OCI-M2 (cell line): ENCODE data around the gene ALS2CL.

Experiments used
- DNase-seq: peaks from one replicate; lab custom pipeline; 2025; ENCODE audit not compliant: unreplicated experiment; lab: John Stamatoyannopoulos, UW

Gene ALS2CL

DNA sequence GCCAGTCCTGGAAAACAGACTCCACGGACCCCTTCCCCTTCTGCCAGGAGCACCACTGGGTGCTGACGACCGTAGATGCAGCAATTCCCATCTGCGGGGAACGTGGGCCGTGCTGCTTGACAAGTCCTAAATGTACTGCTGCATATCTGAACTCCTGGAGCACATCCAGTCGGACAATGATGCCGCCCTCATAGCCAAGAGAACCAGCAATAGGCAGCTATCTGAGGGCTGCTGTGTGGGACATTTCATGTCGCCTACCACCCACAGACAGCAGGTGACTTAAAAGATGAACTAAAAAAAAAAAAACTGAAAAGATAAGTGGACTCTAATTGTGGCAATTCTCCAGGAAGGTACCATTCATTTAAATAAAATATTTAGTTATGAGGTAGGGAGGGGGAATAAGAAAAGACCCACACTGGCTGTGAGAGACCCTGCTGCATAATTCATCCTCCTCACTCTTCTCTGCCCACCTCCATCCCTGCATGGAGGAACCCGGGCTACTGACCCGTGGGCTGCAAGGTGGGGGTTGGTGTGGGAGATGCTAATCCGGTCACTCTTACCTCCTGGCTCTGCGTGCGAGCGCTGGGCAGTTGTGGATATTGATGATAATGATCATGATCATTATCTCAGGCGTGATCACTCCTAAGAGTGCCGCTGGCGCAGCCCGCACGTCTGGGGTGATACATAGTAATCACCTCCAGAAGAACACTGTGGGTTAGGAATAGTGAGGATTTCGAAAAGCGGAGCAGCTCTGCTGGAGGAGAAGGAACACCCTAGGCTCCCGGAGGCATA, 28.3 kb downstream of the ALS2CL start:
- DNase-seq, result no peak

DNA sequence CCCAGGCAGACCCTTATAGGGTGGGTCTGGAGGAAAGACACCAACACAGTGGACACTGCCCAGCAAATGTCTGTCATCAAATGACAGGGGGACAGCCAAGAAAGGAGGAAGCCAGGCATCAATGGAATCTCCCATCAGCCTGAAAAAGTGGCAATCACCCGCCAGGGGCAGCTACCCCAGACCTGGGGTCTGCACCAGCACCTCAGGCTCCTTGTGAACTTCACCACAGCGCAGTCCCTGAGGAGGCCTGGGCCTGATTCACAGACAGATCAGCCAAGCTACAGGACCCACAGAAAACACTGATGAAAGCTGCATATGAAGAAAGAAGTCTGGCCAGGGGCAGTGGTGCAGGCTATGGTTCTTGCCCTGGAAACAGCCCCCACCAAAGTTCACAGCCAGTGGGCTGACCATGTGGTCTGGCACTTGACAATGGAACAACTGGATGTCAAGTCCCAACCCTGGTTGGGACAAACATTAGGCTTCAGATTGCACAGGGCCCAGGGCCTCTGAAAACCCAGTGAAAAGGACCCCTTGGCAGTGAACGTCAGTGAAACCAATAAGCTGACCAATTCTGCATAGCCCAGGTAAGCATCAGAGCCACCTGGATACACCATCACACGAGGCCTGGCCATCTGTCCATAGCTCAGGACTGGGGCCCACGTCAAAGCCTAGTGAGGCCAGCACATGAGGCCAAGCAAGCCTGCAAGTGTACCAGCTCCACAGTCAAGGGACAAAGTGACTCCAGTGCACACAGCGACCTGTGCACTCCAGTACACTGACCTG, 29.1 kb downstream of the ALS2CL start:
- DNase-seq, result no peak

- DNase-seq, result no peak
Observed at GRCh38 chr3:46663591-46664135, 29.8 kb downstream of the ALS2CL start.

GRCh38 chr3:46662771-46663551, 30.5 kb downstream of the ALS2CL start:
- DNase-seq, result no peak

DNA sequence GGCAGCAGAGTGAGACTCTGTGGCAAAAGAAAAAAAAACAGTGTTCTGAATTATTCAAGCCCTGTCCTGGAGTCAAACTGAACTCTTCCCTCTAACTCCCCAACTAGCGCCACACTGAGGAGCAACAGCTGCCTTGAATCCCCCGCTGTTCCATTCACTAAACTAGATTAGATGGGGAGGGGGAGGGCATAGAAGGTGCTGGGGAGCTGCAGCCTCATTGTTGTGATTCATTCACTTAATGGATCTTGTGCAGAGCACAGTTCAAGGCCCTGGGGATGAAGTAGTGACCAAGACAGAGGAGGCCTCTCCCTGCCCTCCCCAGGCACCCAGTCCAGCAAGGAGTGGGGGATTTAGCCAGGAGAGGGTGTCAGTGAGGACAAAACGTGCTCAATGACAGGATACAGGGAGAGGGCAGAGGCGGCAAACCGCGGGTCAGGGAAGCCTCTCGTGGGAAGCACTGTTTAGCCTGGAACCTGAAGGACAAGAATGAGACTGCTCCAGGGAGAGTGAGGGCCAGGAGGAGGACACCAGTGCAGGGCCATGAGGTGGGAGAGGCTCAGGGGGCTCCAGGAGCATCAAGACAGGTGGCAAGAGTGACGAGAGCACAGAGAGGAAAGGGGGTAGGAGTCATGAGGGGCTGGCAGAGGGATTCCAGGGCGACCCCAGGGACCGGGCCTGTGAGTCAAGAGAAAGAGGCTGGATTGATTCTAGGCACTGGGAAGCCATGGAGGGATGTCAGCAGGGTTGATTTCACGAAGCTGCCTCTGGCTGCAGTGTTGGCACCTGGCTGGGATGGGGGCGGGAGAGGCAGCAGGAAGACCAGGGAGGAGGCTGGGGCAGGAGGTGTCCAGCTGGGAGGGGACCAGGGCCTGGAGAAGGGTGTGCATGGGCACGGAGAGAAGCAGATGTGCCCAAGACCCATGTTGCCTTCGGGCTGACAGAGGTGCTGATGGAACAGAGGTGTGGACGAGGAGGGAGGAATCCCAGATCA, 31.4 kb downstream of the ALS2CL start:
- DNase-seq, result no peak

DNA sequence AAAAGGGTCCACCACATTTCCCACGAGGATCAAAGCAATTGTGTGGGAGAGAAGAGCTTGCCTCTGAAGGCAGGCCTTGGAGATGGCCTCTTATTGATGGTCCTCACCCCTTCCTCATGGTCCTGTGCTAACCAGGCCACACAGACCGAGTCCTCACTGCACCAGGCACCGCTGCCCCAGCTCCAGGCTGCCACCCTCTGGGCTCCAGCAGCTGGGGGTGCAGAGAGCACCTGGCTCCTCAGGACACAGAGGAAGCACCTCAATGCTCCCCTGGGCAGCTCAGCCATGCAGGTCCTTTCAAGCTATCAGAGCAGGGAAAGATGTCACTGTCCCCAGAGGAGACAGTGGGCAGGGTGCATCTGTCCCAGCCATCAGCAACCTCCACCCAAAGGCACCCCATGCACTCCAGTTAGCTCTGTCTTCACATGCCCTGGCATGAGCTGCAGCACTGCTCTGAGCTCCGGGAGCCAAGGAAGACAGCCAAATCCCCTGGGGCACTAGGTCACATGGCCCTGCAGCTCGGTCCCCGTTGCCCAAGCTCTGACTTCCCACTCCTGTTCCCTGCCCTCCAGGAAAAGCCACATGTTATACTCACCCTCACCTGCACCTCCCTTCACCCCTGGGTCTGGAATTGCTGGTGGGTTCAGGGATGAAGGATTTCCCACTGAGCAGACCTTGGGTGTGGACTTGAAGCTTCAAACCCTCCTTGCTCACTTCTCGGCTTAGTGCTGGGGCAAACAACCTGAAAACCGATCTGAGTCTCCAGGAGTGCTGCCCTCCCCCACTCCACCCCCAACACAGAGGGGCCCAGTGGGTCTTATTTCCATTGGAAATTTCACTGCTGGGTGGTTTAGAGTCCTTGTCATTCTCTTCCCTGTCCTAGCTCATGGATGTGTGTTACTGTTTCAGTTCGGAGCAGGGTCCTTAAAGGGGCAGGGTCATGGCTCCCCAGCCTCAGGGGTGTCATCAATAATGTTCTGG, 32.6 kb downstream of the ALS2CL start:
- no peak for DNase-seq

GRCh38 chr3:46660003-46660402, 33.5 kb downstream of the ALS2CL start:
- no peak for DNase-seq

- DNase-seq, result no peak
Observed at GRCh38 chr3:46659285-46659684, 34.2 kb downstream of the ALS2CL start.

- no peak for DNase-seq
Observed at GRCh38 chr3:46656778-46657556, 36.5 kb downstream of the ALS2CL start.

DNA sequence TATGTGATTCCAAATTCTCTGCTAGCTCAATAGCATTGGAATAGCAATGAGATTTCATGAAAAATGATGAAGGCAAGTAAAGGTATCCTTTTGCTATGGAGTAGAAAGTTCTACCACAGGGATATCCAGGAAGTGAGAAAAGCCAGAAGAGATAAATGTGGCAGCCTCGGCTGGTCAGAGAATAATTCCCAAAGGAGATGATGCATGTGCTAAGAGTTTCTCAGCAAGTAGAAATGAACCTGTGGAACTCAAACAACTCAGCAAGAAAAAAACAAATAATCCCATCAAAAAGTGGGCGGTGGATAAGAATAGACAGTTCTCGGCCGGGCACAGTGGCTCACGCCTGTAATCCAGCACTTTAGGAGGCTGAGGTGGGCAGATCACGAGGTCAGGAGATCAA, 38.2 kb downstream of the ALS2CL start:
- no peak for DNase-seq

DNA sequence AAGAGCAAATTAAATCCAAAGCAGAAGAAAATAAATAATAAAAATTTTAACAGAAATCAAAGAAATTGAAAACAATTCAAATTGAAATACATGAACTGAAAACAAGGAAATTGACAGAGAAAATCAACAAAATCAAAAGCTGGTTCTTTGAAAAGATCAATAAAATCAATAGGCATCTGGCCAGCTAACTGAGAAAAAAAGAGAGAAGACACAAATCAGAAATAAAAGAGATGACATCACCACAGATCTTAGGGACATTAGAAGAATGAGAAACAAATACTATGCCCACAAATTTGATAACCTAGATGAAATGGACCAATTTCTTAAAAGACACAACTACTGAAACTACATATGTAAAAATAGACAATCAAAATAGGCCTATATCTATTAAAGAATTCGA, 42.4 kb downstream of the ALS2CL start:
- no peak for DNase-seq

DNA sequence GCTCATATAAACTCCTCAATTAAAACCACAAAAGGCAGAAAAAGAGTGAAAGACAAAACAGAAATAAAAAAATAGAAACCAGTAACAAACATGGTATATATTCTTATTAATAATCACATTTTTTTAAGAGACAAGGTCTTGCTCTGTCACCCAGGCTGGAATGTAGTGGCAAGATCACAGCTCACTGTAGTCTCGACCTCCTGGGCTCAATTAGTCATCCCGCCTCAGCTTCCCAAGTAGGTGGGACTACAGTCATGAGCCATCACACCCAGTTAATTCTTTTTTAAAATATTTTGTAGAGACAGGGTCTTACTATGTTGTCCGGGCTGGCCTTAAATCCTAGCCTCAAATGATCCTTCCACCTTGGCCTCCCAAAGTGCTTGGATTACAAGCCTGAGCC, 44.0 kb downstream of the ALS2CL start:
- DNase-seq, result no peak

DNA sequence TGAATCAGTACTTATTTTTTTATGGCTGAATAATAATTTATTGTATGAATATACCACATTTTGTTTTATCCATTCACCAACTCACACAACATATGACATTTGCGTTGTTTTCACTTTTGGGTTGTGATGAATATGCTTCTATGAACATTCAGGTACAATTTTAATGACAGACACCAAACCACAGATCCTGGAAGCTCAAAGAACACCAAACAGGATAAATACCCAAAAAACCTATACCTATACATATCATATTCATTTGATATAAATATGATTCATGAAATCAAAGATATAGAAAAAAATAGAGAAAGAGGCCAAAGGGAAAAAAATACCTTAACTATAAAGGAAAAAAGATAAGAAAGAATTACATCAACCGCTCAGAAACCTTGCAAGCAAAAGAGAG, 45.4 kb downstream of the ALS2CL start:
- no peak for DNase-seq

GRCh38 chr3:46646700-46647099, 46.8 kb downstream of the ALS2CL start:
- DNase-seq, result no peak

- no peak for DNase-seq
Observed at GRCh38 chr3:46643701-46644100, 49.8 kb downstream of the ALS2CL start.

DNA sequence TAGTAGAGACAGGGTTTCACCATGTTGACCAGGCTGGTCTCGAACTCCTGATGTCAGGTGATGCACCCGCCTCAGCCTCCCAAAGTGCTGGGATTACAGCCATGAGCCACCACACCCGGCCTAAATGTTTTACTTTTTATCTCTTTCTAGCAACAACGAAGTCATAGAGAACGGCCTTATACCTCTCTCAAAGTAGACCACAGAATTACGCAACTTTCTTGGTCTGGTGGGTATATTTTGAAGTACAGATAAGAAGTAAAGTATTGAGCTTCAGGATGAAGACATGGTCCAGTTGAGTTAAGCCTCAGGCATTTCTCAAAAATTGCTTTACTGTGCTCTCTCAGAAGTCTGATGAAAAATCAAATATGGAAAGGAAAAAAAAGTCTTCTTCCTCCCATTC, 50.5 kb downstream of the ALS2CL start:
- no peak for DNase-seq

- no peak for DNase-seq
Observed at GRCh38 chr3:46640927-46641326, 52.6 kb downstream of the ALS2CL start.

GRCh38 chr3:46639221-46639620, 54.3 kb downstream of the ALS2CL start:
- no peak for DNase-seq
